D341Med (cell line): Measurements from ENCODE around the gene OPA3.

ENCODE experiments used
- DNase-seq: peaks from one replicate; pipeline ENCODE4 v3.0.0; 2012; ENCODE audit warnings: low spot score

Gene OPA3

DNA sequence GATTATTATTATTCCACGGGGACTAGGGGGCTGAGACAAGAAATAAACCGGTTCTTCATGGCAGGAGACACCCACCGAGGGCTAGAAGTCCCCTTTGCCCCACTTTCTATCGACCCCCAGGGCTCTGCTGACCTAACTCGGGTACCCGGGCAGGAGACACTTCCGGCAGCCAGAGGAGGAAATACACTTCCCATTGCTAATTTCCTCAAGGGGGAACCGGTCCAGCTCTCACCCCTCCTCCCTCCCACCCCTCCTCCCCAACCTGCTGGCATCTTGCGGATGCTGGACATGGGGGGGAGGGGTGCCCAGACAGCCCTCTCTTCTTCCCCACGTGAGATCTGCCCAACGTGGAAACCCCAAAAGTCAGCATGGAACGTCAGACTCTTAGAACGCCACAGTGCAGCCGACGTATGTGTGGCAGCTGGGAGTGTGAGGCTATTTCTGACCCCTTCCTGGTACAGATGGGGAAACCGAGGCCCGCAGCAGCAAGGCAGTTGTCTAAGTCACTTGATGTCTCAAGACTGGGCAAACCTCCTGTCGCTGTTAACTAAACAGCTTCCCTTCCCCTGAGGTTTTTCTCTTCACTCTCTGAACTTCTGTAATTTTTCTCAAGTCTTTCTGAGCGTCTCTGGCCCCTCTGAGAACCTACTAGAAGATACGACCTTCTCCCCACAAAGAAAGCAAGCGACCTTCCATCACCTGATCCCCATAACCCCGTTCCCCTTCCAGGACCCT is 13.8 kb upstream of the OPA3 start:
- no peak for DNase-seq

DNA sequence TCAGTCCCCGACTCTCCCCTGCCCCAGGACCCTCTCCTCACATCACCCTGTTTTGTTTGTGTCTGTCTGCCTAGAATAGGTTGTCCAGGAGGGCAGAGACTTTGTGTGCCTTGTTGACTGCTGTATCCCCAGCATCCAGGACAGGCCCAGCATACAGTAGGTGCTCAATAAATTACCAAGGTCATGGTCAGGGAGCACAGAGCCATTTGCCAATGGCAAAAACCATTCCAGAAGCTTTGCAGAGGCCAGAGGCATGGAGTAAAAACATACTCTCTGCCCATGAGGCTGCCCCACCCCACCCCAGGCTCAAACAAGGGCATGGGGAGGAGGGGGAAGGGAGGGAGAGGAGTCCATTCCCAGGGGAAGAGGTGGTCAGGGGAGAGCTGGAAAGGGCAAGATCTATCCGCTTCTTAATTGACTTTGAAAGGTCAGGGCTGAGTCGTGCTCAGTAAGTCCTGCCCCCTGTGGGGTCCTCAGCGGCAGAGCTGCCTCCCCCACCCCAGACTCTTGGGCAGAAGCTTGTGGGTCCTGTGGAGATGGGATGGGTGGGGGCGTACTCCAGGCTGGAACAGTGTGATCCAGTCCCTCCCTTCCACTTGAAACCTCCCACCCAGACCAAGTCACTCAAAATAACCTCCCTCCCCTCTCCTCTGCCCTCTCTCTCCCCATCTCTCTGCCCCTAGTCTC is 13.0 kb upstream of the OPA3 start:
- no peak for DNase-seq

DNA sequence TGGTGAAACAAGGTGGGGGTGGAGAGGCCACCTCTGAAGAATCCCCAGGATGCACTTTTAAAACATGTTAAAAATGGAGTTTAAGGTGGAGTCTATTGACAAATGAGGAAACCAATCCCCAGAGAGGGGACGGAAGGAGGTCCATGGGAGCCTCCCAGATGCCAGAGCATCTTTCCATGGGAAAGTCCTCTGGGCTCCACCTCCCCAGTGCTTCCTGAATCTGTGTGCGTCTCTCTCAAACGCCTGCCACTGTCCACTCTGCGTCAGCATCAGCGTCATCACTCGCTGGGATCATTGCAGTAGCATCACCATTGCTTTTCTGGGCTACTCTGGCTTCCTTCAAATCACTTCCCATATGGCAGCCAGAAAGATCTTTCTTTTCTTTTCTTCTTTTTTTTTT is 11.2 kb upstream of the OPA3 start:
- no peak for DNase-seq

DNA sequence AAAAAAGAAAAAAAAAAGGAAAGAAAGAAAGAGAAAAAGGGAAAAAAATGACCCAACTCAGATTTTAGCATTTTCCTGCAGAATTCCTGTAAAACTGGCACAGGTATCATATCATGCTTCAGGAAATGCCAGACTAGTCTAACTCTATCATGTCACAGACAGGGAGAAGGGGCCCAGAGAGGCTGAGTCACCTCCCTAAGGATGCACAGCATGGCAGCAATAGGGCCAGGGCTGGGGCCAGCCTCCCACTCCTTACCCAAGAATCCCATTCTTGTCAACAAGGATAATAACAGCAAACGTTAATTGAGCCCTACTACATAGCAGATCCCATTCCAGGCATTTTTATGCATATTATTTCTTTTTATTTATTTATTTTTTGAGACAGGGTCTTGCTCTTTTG is 8.9 kb upstream of the OPA3 start:
- no peak for DNase-seq

DNA sequence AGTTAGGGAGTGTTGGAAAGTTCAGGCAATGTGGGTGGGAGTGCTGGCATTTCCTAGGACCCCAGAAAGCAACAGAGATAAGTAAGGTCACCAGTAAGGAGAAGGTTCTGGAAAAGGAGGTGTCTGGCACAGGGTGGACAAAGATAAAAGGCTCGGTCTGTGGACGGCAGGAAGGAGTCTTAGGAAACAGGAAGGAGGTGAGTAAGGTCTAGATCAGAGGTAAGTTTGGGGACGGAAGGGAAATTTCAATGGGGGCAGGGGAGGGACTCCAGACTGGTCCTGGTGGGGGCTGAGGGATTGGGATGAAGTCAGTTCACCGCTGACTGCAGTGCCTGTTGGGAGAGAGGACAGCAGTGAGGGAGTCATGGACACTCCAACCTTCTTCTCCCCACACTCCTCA is 7.8 kb upstream of the OPA3 start:
- DNase-seq = no peak

- DNase-seq = no peak
Observed at GRCh38 chr19:45591638-45592005, 7.0 kb upstream of the OPA3 start.

DNA sequence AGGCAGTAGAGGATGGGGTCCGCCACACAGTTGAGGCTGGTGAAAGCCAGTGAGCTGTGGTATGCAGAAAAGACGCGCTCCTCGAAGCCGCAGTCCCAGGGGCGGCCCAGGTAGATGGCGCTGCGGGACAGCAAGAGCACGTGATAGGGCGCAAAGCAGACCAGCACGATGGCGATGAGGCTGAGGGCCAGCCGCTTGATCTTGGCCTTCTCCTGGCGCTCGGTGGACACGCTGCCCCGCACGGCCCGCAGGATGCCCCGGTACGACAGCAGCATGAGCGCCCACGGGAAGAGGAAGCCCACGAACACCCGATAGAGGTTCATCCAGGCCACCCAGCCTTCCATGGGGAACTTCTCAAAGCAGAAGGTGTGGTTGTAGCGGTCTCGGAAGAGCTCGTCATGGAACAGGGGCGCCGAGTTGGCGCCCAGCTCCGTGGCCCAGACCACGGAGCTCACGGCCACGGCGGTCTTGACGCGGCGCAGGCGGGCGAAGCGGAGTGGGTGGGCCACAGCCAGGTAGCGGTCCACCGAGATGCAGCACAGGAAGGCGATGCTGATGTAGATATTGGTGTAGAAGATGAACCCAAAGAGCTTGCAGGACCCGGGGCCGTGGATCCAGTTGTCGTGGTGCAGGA is 6.5 kb upstream of the OPA3 start:
- DNase-seq = peak; percentile 89

DNA sequence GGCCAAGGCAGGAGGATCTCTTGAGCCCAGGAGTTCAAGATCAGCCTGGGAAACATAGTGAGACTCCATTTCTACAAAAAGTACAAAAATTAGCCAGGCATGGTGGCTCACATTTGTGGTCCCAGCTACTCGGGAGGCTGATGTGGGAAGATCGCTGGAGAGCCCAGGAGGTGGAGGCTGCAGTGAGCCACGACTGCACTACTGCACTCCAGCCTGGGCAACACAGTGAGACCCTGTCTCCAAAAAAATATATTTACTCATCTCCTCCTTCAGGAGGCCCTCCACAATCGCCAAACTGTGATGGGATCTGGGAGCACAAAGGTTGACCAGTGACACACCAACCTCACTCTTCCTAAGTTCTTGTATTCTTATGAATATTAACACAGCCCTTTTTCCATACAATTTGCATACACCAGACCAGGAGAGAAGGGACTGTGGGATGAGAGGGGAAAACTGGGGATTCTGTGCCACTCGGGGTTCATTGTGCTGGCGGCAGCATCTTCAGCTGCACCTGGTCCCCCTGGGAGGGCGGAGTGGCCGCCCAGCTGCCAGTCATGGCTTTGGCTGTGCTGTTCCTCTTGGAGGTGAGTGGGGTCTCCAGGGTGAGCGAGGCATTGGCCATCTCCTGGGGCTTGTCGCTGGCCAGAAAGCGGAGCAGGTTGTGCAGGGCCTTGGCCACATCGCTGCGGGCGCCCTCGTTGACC is 5.8 kb upstream of the OPA3 start:
- DNase-seq = no peak

- DNase-seq = no peak
Observed at GRCh38 chr19:45589768-45590167, 5.2 kb upstream of the OPA3 start.

- DNase-seq = peak; percentile 1
Observed at GRCh38 chr19:45587873-45588272, 3.3 kb upstream of the OPA3 start.

DNA sequence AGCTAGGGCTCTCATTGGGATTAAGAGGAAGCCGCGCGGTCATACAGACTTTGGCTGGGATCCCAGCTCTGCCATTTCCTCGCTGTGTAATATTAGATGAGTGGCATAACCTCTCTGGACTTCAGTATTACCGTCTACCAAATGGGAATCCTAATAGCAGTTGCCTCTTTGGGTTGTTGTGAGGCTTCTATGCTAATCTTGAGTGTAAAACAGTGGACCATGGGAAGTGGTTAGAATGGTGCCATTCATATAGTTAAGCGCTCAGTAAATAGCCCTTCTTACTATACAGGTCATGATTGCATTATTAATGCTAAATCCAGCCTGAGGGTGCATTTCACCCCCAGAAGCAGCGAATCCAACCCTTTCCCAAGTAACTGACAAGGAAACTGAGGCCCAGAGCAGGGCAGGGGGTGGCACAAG is 566 bp upstream of the OPA3 start:
- DNase-seq = no peak

DNA sequence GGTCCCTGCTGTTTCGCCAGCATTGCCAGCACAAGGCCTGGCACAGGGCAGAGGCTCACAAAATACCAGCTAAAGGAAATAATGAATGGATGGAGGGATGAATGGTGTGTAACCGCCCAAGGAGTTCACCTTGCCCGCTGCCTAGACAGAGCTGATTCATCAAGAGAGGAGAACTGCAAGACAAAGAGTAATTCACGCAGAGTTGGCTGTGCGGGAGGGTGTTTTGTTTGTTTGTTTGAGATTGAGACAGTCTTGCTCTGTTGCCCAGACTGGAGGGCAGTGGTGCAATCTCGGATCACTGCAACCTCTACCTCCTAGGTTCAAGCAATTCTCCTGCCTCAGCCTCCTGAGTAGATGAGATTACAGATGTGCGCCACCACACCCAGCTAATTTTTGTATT is 3.0 kb downstream of the OPA3 start:
- DNase-seq = no peak

DNA sequence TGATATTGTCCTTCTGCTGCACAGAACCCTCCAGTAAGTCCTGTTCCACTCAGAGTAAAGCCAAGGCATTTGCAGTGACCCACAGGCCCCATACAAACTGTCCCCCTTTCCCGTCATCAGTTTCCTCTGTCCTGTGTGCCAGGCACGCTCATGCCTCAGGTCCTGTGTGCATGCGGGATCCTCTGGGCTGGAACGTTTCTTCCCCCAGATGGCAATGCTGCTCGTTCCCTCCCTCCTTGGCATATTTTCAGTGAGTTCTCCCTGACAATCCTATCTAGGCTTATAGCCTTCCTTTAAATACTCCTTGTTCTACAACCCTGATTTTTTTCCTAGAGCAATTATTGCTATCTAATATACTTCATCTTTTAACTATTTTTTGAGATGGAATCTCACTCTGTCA is 5.7 kb downstream of the OPA3 start:
- no peak for DNase-seq

DNA sequence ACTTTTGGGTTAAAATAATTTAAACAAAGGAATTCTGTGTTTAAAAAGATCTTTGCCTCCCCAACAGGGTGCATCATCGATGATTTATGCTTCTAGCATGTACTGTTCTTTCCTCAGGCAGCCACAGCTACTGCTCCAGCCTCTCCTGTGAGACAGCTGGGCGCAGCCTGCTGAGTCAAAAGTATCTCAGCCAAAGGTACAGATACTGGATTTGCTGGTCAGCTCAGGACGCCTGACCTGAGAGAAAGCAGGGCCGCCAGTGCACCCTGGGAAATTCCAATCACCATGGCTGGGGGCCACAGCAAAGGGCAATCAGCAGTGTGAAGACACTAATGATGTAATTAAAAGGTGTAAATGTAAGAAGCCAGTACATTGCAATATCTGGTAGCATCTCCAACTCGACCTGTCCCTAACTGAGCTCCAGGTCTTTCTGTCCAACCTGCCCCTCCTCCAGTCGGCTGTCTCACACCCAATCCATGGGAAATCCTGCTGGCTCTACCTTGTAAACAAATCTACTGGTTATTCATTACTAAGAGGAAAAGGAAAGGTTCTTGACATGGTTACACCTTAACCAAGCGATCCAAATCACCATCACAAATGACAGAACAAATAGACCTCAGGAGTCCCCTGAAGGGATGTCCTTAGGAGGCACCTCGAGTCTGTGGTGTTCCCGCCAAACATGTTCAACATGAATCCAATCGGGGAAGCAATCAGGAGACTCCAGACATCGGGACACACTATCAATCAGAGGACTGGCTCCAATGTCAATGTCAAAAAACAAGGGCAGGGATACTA is 7.3 kb downstream of the OPA3 start:
- no peak for DNase-seq

GRCh38 chr19:45576682-45577081 is 7.9 kb downstream of the OPA3 start:
- DNase-seq = no peak

DNA sequence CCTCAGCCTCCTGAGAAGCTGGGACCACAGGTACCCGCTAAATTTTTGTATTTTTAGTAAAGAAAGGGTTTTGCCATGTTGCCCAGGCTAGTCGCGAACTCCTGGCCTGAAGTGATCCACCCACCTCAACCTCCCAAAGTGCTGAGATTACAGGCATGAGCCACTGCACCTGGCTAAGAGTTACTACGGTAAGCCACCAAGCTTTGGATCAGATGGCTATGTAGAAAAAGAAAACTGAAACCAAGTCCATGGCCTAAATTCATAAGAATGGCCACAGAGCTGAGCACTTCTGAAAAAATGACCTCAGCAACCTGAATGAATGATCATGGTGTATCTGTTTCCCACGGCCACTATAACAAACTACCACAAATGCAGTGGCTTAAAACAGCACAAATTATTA is 9.4 kb downstream of the OPA3 start:
- DNase-seq = no peak

- DNase-seq = no peak
Observed at GRCh38 chr19:45574526-45574925, 10.1 kb downstream of the OPA3 start.

- DNase-seq = no peak
Observed at GRCh38 chr19:45571457-45572220, 13.0 kb downstream of the OPA3 start.

DNA sequence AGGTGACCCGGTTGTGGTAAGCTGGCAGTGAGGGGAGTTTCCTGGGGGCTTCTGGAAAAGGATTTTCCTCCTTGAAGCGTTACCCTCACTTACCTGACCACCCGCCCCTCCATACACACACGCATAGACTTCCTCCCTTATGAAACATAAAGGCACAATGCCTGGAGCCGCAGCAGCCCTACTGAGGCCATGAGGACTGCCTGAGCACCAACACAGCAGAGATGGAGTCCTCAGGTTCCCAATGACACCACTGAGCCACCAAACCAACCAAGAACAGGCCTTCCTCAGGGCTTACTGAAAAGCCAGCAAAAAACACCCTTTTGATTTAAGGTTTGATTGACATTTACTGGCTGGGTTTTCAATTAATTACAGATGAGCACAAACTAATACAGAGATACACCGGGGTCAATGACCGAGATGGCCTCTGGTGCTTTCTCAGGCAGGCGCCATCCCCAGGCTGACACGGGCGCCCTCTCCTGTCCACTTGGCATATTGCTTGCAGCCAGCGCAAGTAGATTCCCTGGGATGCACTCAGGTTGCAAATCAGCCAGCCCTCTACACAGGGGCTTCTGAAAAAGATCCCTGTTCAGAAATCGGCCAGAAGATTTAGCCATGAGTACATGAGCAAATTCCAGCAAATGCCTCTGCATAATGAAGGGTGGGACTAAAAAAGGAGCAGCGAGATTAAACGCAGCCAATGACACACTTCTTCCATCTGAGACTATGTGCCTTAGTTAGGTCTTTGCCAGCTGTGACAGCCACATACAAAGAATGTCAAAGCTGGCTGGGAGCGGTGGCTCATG is 14.8 kb downstream of the OPA3 start:
- peak; percentile 80 for DNase-seq

- no peak for DNase-seq
Observed at GRCh38 chr19:45568732-45569131, 15.9 kb downstream of the OPA3 start.
